Mesendoderm (in vitro differentiated cells): ENCODE data around the gene NAP1L5.

Source experiments
- DNase-seq: peaks from one replicate; pipeline ENCODE4 v3.0.0; 2013
- H2AK5ac ChIP-seq: 2 replicates; pipeline ENCODE4 v1.6.1; 2013; ENCODE audit warnings: low read length, inconsistent platforms
- H2BK120ac ChIP-seq: 2 replicates; pipeline ENCODE4 v1.6.1; 2013; ENCODE audit warnings: low read depth, mild to moderate bottlenecking, low read length, moderate library complexity, mixed read lengths
- H2BK15ac ChIP-seq: replicated peaks from 2 replicates; pipeline ENCODE4 v1.6.1; 2013; ENCODE audit warnings: low read depth, mild to moderate bottlenecking, moderate library complexity
- H2BK5ac ChIP-seq: 2 replicates; pipeline ENCODE4 v1.6.1; 2013; ENCODE audit warnings: low read length, inconsistent platforms
- H3K18ac ChIP-seq: 2 replicates; pipeline ENCODE4 v1.6.1; 2013; ENCODE audit warnings: mild to moderate bottlenecking, low read length, mixed read lengths
- H3K23ac ChIP-seq: one replicate; pipeline ENCODE4 v1.6.1; 2013; ENCODE audit warnings: low read length
- H3K27ac ChIP-seq: 2 replicates; pipeline ENCODE4 v1.5.1; 2013; ENCODE audit warnings: low read depth, mild to moderate bottlenecking, inconsistent platforms, low read length, moderate library complexity
- H3K27me3 ChIP-seq: 2 replicates; pipeline ENCODE4 v1.6.1; 2013; ENCODE audit warnings: low read length, control low read depth, mild to moderate bottlenecking, inconsistent platforms; ENCODE audit not compliant: insufficient read depth, poor library complexity
- H3K36me3 ChIP-seq: 2 replicates; pipeline ENCODE4 v1.6.1; 2013; ENCODE audit warnings: low read length, inconsistent platforms; ENCODE audit not compliant: control insufficient read depth, insufficient read depth
- H3K4ac ChIP-seq: one replicate; pipeline ENCODE4 v1.6.1; 2013; ENCODE audit warnings: low read depth, mild to moderate bottlenecking, low read length, moderate library complexity
- H3K4me1 ChIP-seq: 2 replicates; pipeline ENCODE4 v1.6.1; 2013; ENCODE audit warnings: low read depth, low read length, inconsistent platforms; ENCODE audit not compliant: control insufficient read depth
- H3K4me2 ChIP-seq: 2 replicates; pipeline ENCODE4 v1.6.1; 2013; ENCODE audit warnings: low read length
- H3K4me3 ChIP-seq: 2 replicates; pipeline ENCODE4 v1.5.1; 2013; ENCODE audit warnings: mild to moderate bottlenecking, low read length
- H3K56ac ChIP-seq: one replicate; pipeline ENCODE4 v1.6.1; 2013; ENCODE audit warnings: low read length
- H3K79me1 ChIP-seq: 2 replicates; pipeline ENCODE4 v1.6.1; 2013; ENCODE audit warnings: low read length, inconsistent platforms
- H3K79me2 ChIP-seq: 2 replicates; pipeline ENCODE4 v1.6.1; 2013; ENCODE audit warnings: mild to moderate bottlenecking, low read length; ENCODE audit not compliant: control insufficient read depth, insufficient read depth
- H3K9ac ChIP-seq: 2 replicates; pipeline ENCODE4 v1.6.1; 2013; ENCODE audit warnings: low read length, inconsistent platforms
- H4K5ac ChIP-seq: one replicate; pipeline ENCODE4 v1.6.1; 2013; ENCODE audit warnings: low read length
- H4K8ac ChIP-seq: one replicate; pipeline ENCODE4 v1.6.1; 2013; ENCODE audit warnings: low read depth, mild to moderate bottlenecking, control low read depth, low read length, moderate library complexity
- WGBS: extraction: QIAGEN DNeasy Blood & Tissue Kit; methylation state at CpG from one replicate; pipeline ENCODE4 v1.1.7; 2013; ENCODE audit warnings: low lambda C conversion rate, missing lambda C conversion rate; ENCODE audit not compliant: insufficient coverage; ENCODE audit errors: extremely low coverage; 5-methylcytosine and 5-hydroxymethylcytosine counted together

Gene NAP1L5

DNA sequence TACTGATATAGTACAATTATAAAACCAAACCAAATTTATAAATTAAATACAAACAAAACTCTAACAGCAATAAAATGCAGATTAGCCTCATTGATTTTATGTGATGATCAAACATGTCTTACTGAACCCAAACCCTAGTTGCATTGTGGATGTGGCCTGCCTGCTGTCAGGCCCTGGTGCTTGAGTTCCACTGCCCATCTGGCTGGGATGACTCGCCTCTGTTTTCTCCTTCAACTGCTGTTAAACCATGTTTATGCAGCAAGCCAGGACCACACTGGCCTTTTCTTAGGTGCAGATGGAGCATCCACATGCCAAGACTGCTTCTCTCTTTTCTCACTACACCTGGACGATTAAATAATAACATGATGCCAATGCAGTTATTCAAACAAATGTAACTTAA lies 22.6 kb downstream of the NAP1L5 start:
- H3K4me1 ChIP-seq = no peaks in the 10 kb centered on the region
- H3K27ac ChIP-seq = no peak overlapping the region
- no peak for DNase-seq
- H3K9ac ChIP-seq = no peak overlapping the region
- H4K8ac ChIP-seq = no peak overlapping the region
- no peak overlapping the region for H2BK15ac ChIP-seq
- no peaks in the 10 kb centered on the region for H3K36me3 ChIP-seq
- H3K56ac ChIP-seq = no peak overlapping the region
- WGBS = no CpG with 5 or more reads among the region's 2 CpGs
- H2BK120ac ChIP-seq = no peak overlapping the region
- H2BK5ac ChIP-seq = no peak overlapping the region
- H3K79me1 ChIP-seq = no peaks in the 10 kb centered on the region
- H3K79me2 ChIP-seq = no peaks in the 10 kb centered on the region
- no peak overlapping the region for H3K18ac ChIP-seq
- no peak overlapping the region for H3K23ac ChIP-seq
- H3K27me3 ChIP-seq = no peaks in the 10 kb centered on the region
- no peak overlapping the region for H3K4me2 ChIP-seq
- no peak overlapping the region for H3K4ac ChIP-seq
- H3K4me3 ChIP-seq = no peak overlapping the region
- H2AK5ac ChIP-seq = no peak overlapping the region
- no peak overlapping the region for H4K5ac ChIP-seq

DNA sequence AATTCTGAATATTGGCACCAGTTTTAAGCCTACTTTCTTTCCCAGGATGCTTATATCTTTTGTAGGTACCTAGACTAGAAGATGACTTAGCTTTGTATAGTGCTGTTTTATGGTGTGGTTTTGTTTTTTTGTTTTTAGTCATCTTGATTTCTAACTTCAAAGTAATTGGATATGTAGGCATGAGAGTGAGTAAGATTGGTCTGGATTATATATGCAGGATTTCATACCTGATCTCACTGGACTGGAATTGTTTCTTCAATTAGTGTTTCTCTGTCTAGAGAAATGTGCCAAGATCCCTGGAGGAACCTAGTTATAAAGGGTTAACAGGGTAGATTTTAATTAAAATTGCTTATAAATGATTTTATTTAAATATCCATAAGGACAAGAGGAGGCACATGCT lies 23.1 kb downstream of the NAP1L5 start:
- H2BK15ac ChIP-seq = no peak overlapping the region
- H3K4me3 ChIP-seq = no peak overlapping the region
- no peaks in the 10 kb centered on the region for H3K27me3 ChIP-seq
- H3K27ac ChIP-seq = no peak overlapping the region
- H3K23ac ChIP-seq = no peak overlapping the region
- no peak overlapping the region for H4K8ac ChIP-seq
- DNase-seq = no peak
- no peak overlapping the region for H3K9ac ChIP-seq
- no peak overlapping the region for H3K56ac ChIP-seq
- no peaks in the 10 kb centered on the region for H3K4me1 ChIP-seq
- no peak overlapping the region for H3K18ac ChIP-seq
- no peak overlapping the region for H2AK5ac ChIP-seq
- no peaks in the 10 kb centered on the region for H3K36me3 ChIP-seq
- no peak overlapping the region for H3K4me2 ChIP-seq
- H2BK5ac ChIP-seq = no peak overlapping the region
- no peak overlapping the region for H3K4ac ChIP-seq
- no peaks in the 10 kb centered on the region for H3K79me1 ChIP-seq
- no peak overlapping the region for H2BK120ac ChIP-seq
- H3K79me2 ChIP-seq = no peaks in the 10 kb centered on the region
- no peak overlapping the region for H4K5ac ChIP-seq

DNA sequence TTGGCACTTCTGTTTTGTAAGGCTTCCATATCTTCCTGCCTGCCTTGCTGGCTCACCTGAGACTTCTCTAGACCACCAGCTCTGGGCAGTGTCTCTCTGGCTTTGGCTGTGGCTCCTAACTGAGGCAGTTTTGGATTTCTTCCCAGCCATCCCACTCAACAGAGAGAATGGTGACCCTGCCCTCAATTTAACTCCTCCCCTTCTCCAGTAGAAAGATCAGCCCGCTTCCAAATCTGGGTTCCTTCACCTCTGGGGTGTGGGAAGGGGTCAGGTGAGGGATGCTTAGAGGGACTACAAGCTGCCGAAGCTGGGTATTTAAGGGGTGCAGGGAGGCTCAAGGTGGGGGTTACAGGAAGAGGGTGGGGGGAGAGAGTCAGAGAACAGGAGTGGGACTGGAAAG lies 23.7 kb downstream of the NAP1L5 start:
- Histone ChIP-seq H2BK5ac (no peak overlapping the region), H3K18ac (no peak overlapping the region), H4K5ac (no peak overlapping the region), H3K4ac (no peak overlapping the region), H3K27me3 (no peaks in the 10 kb centered on the region), H3K9ac (no peak overlapping the region), H3K23ac (no peak overlapping the region), H2AK5ac (no peak overlapping the region), H3K4me3 (no peak overlapping the region), H3K79me2 (no peaks in the 10 kb centered on the region), H2BK120ac (no peak overlapping the region), H3K56ac (no peak overlapping the region), H3K4me1 (no peaks in the 10 kb centered on the region), H3K36me3 (no peaks in the 10 kb centered on the region), H2BK15ac (no peak overlapping the region), H3K27ac (no peak overlapping the region), H4K8ac (no peak overlapping the region), H3K4me2 (no peak overlapping the region), H3K79me1 (no peaks in the 10 kb centered on the region)
- DNase-seq = no peak
- no CpG with 5 or more reads among the region's 2 CpGs for WGBS

DNA sequence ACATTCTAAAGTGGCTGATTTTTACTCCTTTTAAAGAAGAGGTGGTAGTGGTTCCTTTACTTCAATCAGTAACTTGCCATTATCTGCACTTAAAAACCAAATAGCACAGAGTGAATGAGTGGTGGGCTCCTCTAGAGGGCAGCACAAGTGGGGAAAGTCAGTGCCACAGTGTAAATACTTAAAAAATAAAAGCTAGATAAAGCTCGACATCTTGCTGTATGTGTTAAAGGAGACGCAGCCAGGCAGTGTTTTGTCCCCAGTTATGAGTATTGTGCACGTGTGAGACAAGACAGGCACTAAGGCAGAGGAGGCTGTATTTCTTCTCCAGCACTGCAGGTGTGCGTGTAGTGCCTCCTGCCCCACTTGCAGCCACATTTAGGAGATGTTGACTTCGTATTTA lies 24.6 kb downstream of the NAP1L5 start:
- no peak overlapping the region for H2AK5ac ChIP-seq
- no peaks in the 10 kb centered on the region for H3K79me2 ChIP-seq
- H4K8ac ChIP-seq = no peak overlapping the region
- no peaks in the 10 kb centered on the region for H3K79me1 ChIP-seq
- no peak overlapping the region for H2BK15ac ChIP-seq
- no peaks in the 10 kb centered on the region for H3K4me1 ChIP-seq
- H3K27ac ChIP-seq = no peak overlapping the region
- no peaks in the 10 kb centered on the region for H3K36me3 ChIP-seq
- no peak overlapping the region for H3K4me2 ChIP-seq
- no peak overlapping the region for H3K4me3 ChIP-seq
- WGBS = no CpG with 5 or more reads among the region's 5 CpGs
- no peak overlapping the region for H3K56ac ChIP-seq
- H2BK5ac ChIP-seq = no peak overlapping the region
- no peak overlapping the region for H3K4ac ChIP-seq
- peak; percentile 60 for DNase-seq
- no peaks in the 10 kb centered on the region for H3K27me3 ChIP-seq
- H3K23ac ChIP-seq = no peak overlapping the region
- no peak overlapping the region for H3K9ac ChIP-seq
- H4K5ac ChIP-seq = no peak overlapping the region
- no peak overlapping the region for H2BK120ac ChIP-seq
- no peak overlapping the region for H3K18ac ChIP-seq

DNA sequence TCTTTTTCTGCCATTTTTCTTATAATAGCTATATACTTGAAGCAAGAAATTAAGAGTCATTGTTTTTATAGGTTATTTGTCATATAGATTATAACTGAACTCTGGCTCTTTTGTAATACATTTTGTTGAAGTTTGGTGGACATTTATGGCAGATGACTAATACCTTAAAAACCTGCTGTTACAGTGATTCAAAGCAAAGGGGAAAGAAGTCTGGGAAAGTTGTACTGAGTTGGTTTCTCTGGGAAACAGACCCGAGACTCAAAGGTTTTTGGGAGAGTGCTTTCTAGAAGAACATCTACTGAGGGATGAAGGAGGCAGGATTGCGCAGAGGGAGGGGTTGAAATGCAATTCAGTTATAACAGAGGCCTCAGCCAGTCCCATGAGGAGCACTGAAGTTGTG lies 35.9 kb downstream of the NAP1L5 start:
- Histone ChIP-seq H3K4me2 (no peak overlapping the region), H2BK15ac (no peak overlapping the region), H3K4me1 (no peaks in the 10 kb centered on the region), H3K4me3 (no peak overlapping the region), H2BK120ac (no peak overlapping the region), H3K56ac (no peak overlapping the region), H3K18ac (no peak overlapping the region), H3K27ac (no peak overlapping the region), H2BK5ac (no peak overlapping the region), H3K27me3 (no peaks in the 10 kb centered on the region), H4K5ac (no peak overlapping the region), H4K8ac (no peak overlapping the region), H3K79me2 (no peaks in the 10 kb centered on the region), H3K4ac (no peak overlapping the region), H3K23ac (no peak overlapping the region), H2AK5ac (no peak overlapping the region), H3K9ac (no peak overlapping the region), H3K79me1 (no peaks in the 10 kb centered on the region), H3K36me3 (no peaks in the 10 kb centered on the region)
- DNase-seq = no peak
- no CpG with 5 or more reads among the region's 2 CpGs for WGBS

DNA sequence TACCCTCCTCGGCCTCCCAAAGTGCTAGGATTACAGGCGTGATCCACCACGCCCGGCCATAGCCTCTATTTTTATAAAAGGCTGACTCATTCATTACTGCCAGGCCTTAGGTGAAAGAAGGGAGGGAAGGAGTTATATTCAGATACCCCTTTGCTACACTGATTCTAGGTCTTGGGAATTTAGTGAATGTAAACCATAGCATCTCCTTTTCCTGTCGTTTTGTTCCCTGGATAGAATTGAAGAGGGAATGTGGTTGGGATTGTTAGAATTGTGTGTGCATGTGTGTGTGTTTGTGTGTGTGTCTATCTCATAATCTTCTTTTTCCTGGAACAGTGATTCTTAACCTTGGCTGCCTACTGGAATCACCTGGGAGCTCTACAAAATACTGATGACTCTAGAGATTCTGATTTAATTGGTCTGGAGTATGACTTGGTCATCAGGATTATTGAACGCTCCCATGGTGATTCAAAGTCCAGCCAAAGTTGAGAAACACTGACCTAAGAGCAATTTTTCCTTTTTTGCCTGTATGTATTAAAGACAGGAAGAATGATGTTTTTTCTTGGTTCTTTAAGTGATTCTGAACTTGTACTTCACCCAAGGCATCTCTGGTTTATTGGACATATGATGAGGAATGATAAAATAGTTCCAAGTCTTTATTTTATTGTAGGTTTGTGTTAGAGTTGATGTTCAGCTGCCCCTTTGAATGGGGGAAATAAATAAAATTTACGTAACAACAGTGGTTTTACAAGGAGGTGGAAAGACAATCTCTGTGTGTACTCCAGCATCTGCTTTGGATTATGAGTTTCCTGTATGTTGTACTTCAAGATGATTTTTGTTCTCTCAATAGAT lies 37.0 kb downstream of the NAP1L5 start:
- no peak overlapping the region for H3K18ac ChIP-seq
- no peak overlapping the region for H4K8ac ChIP-seq
- H3K27ac ChIP-seq = no peak overlapping the region
- H3K79me1 ChIP-seq = no peaks in the 10 kb centered on the region
- no peak overlapping the region for H3K4ac ChIP-seq
- no peak overlapping the region for H3K56ac ChIP-seq
- no peak overlapping the region for H4K5ac ChIP-seq
- H2BK5ac ChIP-seq = no peak overlapping the region
- WGBS = no CpG with 5 or more reads among the region's 7 CpGs
- H3K9ac ChIP-seq = no peak overlapping the region
- no peak overlapping the region for H3K23ac ChIP-seq
- no peaks in the 10 kb centered on the region for H3K79me2 ChIP-seq
- H3K36me3 ChIP-seq = no peaks in the 10 kb centered on the region
- H3K27me3 ChIP-seq = no peaks in the 10 kb centered on the region
- H3K4me3 ChIP-seq = no peak overlapping the region
- DNase-seq = no peak
- H3K4me2 ChIP-seq = no peak overlapping the region
- no peaks in the 10 kb centered on the region for H3K4me1 ChIP-seq
- H2BK120ac ChIP-seq = no peak overlapping the region
- H2BK15ac ChIP-seq = no peak overlapping the region
- H2AK5ac ChIP-seq = no peak overlapping the region
